Activated CD4-positive, alpha-beta T cell treated with anti-CD3 and anti-CD28 coated beads, Interleukin-2, Interleukin-4, amounts not matched to agents 100 ng/mL and 50 ng/mL, durations not matched to agents 16 hours and 8 hours (primary cell): Measurements from ENCODE around the gene MSRB1.
"Not testable (repeated sequence)": the region's sequence is repeated elsewhere in the genome, so short reads cannot be mapped to it uniquely, and the experiment has no call there.

ENCODE experiments used
- DNase-seq: peaks from one replicate; pipeline ENCODE4 v3.0.0-alpha.2; 2020; ENCODE audit warnings: low spot score

MSRB1 gene

DNA sequence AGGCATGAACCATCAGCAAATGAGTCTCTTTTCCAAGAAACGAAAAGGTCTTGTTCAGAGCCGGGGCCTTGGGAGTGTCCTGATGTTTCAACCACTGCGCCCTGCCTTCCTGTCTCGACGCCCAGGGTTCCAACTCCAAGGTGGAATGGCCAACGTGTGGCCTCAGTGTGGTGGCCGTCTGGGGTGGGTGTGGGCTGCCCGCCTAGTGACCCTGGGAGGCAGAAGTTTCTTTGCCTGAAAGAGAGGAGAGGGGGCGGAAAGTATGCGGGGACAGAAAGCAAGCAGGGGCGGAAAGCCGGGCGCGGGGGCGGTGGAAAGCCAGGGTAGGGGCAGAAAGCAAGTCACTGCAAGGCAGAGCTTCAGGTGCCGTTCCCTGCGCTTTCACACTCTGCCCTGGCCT is 4.1 kb downstream of the MSRB1 start:
- no peak for DNase-seq

DNA sequence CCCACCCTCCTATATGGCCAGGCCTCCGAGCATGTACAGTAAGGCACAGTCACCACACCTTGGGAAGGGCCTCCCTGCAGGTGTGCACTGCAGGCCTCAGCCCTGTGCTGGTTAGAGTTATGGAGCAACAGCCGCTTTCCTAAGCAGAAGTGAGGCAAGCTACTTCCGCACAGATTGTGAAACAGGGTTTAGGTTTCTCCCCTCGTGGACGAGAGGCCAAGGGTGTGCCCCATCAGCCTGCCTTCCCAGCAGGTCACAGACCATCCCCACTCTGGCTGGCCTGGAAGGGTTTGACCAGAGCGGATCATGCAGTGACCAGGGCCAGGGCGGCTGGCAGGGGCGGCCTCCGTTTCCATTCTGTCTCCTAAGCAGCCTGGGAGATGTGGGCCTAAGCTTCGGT is 4.7 kb downstream of the MSRB1 start:
- no peak for DNase-seq

DNA sequence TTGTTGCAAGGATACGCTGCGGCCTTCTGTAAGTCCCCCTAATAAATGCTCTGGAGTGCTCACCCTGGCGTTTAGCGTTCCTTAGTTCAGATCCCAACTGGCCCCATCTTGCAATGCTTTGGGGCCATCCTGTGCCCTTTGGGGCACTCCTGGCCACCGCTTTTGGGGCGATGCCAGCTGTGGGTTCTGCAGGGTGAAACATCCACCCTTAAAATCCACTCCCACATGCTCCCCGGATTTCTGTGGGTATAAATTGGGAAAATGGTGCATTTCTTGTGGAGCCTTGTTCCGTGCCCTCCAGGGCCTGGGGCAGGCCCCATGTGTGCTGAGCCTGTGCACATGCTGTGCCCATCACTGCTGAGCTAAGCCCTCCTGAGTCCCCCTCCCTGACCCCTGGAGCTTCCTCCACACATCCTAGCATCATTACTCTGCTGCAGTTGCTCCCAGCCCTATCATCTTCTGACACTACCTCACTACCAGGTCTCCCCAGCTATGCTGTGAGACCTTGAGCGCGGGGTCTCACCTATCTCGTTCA is 6.0 kb downstream of the MSRB1 start:
- no peak for DNase-seq

DNA sequence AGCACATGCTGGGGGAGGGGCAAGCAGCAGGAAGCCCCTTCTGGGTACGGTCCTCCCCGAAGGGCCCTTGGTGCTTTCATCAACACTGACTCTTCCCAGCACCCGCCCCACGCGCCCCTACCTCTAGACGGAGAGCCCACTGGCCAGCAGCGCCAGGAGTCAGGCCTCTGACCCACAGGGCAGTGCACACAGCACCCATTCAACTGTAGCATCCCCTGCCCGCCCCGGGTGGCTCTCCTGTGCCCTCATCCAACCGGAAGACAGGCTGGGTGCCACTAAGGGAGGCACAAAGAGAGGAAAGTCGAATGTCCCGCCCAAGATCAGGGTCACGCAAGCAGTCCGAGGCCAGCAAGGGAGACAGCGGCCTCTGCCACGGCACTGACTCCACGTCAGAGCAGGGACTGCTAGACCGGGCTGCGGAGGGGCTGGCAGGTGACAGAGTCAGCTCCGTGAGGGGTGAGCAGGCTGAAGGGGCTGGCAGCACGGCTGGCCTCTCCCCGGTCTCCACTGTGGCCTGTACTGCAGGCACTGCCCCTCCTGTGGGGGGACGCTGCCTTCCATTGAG is 9.8 kb downstream of the MSRB1 start:
- no peak for DNase-seq

DNA sequence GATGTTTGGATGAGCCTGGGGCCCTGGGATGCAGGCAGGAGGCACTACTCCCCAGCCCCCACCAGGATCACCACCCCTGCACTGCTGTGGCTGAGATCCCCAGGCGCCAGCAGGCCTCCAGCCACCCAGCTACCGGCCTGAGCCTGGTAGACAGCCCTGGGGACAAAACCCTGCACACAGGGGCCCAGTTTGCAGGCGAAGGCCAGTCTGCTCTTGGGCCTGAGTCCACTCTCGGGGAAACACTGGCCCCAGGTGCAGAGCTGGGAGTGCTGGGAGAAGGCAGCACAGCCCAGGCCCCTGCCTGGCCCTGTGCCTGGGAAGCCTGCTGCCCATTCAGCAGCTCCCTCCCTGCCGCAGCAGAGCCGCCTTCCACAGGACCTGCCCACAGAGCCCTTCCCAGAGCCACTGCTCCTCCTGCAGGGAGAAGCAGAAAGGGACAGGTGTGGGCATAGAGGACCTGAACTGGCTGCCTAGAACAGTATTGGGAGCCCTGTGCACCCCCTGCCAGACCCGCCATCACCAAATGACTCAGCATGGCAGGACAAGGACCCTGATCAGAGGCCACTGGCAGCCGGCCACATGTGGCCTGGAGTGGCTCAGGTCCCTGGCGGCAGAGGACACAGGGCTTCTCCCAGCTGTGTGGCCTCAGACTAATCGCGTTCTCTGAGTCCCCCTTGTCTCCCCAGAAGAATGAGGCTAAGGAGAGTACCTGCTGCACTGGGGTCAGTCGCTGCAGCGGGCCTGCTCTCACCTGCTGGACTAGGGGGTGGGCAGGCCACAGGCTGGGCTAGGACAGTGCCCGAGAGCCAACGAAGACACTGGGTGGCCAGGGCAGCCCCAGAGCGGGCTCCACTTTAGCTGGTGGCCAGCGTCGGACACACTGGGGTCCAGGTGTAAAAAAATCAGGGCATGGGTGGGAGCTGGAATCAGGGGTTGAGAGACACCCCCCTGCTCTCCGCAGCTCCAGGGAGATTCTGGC is 10.7 kb downstream of the MSRB1 start:
- DNase-seq, result no peak

DNA sequence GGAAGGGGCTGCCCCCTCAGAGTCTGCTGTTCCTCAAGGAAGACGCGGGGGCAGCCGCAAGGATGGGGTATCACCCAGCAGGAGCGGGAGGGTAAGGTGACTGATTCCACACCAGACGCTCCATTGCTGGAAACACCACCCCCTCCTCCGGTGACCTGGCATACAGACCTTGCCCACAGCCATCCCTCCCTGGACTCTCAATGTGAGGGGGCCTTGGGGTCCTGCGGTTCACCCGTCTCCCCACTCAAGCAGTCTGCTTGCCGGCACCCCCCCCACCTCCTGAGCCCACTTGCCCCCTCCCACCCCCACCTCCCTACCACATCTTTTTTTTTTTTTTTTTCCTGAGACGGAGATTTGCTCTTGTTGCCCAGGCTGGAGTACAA is 12.7 kb downstream of the MSRB1 start:
- DNase-seq, result no peak

DNA sequence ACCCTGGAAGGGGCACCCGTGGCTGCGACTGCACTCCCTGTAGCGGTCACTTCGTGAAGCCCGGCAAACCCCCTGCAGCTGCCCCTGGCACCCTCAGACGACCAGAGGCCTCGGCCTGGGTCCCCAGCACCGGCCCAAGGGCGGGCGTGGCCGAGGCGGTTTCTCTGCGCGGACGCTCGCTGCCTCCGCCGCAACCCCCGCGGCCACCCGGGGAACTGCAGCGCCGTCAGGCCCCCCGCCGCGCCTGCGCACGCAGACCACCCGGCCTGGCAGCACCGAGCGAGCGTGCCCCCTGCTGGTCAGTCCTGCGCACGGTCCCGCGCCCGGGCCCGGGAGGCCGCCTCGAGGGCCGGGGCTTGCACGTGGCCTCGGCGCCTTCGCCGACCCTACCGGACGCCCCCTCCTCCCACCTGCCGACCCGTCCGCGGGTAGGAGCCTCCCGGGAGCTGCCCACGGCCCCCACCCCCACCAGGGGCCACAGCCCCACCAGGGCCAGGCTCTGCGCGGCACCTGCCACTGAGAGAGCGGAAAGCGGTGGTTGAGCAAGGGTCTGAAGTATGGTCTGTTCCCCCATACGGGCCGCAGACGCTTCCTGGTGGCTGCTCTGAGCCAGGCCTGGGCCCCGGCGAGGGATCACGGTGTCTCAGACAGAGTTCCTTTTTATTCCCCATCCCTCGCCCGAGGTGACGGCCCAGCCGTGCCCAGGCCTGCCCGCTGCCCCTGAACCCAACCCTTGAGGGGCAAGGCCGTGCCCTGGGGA is 13.2 kb downstream of the MSRB1 start:
- DNase-seq, result peak; percentile 93

DNA sequence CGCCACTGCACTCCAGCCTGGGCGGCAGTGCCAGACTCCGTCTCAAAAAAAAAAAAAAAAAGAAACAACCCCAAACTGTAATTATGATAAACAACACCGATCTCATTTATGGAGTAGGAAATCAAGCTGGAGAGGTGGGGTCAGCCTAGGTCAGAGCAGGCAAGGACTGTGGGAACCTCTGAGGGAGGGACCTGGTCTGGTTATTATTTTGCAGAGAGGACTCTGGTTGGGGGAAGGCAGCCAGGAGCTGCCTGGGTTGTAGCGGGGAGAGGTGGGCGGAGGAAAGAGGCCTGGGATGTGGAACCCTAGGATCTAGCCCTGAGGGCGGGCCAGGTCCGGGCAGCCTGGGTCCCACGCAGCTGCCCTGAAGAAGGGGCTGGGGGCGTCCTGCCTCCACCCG is 13.9 kb downstream of the MSRB1 start:
- no peak for DNase-seq

DNA sequence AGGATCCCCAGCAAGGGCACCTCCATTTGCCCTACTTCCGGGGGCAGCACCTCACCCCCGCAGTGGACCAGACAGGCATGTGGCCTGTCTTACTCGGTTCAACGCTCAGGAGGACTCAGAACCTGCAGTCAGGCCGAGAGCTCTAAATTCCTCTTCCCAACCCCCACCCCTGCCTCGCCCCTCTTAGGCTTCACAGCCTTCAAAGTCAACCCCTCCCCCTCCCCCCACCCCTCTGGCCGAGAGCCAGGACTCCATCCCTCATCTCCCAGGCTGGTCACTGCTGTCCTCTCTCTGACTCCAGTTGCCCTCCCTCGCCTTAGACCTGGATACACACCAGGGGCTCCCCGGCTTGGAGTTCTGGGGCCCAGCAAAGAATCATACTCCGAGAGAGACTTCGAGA is 16.7 kb downstream of the MSRB1 start:
- DNase-seq, result no peak

DNA sequence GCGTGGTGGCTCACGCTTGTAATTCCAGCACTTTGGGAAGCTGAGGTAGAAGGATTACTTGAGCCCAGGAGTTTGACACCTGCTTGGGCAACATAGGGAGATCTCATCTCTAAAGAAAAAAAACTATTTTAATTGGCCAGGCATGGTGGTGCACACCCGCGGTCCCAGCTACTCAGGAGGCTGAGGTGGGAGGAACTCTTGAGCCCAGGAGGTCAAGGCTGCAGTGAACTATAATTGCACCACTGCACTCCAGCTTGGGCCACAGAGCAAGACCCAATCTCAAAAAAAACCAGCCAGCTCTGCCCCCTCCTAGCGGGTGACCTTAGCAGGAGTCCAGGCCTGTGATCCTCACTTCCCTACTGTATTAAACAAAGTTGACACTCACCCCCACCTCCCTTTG is 18.9 kb downstream of the MSRB1 start:
- no peak for DNase-seq

DNA sequence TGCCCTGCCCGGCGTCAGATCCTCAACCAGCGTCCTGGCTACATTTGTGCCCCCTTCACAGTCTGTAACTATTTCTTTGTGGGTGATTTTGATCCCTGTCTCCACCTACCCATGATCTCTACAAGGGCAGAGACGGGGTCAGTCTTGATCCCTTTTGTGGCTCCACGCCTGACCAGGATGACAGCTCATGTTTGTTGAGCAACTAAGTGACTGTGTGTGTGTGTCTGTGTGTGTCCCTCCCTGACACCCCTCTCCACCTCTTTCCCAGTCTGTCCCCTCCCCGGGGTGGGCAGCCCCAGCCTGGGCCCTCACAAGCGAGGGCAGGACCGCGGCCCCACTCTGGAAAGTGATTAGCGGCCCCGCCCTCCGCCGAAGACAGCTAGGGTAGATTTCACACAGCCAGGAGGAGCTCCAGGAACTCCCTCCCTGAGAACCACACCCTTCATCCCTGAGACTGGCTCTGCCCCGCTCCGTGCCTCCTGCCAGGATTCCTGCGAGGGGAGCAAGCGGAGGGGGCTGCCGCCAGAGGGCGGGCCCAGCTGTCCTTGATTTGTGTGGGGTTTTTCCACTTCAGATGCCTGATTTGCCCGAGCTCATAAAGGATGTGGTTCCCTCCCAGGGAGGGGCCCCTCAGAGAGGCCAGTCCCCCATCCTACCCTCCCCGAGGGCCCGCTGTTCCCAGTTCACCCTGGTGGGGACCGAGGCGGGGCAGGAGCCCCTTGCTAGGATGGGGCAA is 19.5 kb downstream of the MSRB1 start:
- DNase-seq, result no peak

DNA sequence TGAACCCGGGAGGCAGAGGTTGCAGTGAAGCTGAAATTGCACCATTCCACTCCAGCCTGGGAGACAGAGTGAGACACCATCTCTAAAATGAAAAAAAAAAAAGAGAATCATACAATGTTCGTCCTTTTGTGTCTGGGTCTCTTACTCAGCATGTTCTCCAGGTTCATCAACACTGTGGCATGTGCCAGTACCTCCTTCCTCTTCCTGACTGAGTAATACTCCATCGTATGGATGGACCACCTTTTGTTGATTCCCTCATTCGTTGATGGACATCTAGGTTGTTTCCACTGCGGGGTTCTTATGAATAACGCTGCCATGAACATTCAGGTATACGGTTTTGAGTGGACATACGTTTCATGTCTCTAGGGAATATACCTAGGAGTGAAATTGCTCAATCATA is 20.6 kb downstream of the MSRB1 start:
- no peak for DNase-seq

DNA sequence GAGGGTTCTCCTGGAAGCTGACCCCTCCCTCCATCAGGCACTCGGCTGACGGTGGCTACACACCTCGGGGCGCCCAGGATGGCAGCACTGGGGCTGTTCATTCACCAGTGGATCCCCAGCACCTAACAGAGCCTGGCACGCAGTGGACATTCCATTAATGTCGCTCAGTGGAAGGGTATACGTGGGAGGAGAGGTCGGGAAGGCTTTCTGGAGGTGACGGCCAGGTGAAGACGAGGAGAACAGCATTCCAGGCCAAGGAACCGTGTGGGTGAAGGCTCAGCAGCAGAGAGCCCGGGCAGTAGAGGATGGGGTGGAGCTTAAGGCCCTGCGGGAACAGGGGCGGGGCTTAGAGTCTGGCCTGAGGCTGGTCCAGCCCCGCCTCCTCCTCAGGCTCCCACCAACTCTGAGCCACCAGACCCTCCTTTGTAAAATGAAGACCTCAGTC is 22.2 kb downstream of the MSRB1 start:
- DNase-seq, result no peak

DNA sequence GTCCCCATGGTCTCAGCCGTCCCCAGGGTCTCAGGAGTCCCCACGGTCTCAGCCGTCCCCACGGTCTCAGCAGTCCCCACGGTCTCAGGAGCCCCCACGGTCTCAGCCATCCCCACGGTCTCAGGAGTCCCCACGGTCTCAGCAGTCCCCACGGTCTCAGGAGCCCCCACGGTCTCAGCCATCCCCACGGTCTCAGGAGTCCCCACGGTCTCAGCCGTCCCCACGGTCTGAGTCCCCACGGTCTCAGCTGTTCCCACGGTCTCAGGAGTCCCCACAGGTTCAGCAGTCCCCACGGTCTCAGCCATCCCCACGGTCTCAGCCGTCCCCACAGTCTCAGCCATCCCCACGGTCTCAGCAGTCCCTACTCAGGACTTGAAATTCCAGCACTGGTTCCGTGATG is 22.9 kb downstream of the MSRB1 start:
- not testable (repeated sequence) for DNase-seq

DNA sequence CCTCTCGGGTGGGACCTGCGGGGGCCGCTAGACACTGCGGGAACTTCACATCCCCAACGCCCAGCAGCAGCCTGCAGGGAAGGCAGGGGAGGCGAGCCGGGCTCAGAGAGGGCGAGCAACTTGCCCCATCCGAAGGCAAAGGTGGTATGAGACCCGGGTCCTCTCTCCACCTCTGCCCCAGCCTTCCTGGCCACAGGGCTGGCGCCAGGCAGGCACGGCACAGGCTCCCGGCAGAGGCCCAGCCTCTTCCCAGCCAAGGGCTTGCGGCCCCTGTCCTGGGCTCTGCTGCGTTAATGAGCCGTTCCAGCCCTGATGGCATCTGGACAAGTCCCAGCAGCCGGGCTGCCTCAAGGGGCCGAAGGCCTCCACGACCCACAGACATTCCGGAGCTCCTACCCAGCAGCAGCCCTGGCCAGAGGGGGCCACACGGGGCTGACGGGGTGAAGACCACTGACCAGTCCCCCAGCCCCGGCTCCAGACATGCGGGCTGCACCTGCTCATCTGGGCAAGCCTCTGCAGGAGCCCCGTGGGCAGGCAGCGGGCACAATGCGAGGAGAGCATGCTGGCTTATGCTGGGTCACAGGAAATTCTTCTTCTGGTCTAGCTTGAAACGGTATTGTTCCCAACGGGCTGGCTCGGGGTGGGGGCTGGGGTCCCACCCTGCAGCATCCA is 23.5 kb downstream of the MSRB1 start:
- DNase-seq, result no peak

DNA sequence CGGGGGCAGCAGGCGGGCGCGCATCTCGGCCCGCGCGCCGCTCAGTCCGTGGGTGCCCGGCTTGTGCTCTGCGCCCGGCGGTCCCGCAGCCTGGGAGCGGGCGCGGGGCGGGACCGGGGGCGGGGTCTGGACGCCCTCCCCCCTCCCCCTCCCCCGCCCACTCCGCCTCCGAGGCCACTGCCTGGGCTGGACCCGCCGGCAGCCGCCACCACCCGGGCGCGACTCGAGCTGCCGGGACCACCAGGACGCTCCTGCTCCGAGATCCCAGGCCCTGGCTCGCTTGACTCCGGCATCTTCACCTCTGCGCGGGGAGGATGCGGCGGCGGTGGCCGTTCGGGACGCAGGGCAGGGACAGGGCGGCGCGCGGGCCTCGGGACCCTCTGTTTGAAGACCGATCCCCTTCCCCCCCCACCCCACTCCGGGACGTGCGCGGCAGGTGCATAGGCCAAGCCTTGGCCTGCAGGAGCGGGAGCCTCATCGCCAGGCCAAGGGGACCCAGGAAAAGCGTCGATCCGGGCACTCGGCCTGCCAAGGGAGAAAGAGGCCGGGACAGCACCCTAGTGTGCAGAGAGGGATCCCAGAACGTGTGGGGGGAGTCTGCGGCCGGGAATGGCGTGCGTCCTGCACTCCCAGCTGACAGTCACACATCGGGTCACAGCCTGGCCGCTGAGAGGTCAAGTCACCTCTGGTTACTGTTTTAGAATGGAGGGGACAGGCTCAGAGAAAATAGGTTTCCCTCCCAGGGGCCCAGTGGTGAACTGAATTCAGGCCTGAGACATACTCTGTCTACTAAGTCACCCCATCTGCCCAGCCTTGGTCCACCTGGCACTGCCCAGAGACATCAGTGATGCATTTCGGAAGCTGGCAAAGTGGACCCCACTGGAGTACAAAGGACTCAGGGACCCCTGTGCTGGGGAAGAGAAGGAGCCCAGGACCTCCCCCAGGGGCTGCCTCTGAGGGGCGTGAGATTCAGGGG is 24.4 kb downstream of the MSRB1 start, which contains the start of gene HS3ST6:
HS3ST6 (minus strand) TSS at position 65 of the 976 bp plus-strand sequence. CDS start 92 bp downstream, outside the sequence.
- DNase-seq, result no peak

DNA sequence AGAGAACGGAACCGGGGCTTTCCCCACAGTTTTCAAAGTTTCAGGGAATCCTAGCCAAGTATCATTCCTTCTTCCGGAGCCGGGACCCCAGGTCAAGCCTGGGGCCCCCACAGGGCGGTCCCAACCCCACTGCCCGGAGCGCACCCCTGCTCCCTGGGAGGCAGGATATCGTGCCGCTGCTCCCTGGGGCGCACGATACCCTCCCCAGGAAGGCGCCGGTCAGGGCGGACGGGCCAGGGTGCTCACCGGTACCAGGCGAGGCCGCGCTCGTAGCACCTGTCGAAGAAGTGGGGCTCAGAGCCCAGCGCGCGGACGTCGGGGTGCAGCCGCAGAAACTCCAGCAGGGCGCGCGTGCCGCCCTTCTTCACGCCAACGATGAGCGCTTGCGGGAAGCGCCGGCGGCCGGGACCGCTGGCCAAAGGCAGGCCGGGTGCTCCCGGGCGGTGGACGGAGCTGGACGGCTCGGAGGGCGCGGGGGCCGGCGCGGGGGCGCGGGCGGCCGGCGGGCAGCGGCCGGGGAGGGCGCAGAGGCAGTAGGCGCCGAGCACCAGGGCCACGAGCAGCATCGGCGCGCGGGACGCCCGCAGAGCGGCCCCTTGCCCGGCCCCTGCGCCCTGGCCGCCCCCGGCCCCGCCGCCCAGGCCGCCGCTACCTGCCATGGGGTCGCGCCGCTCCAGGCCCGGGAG is 25.2 kb downstream of the MSRB1 start:
- no peak for DNase-seq

DNA sequence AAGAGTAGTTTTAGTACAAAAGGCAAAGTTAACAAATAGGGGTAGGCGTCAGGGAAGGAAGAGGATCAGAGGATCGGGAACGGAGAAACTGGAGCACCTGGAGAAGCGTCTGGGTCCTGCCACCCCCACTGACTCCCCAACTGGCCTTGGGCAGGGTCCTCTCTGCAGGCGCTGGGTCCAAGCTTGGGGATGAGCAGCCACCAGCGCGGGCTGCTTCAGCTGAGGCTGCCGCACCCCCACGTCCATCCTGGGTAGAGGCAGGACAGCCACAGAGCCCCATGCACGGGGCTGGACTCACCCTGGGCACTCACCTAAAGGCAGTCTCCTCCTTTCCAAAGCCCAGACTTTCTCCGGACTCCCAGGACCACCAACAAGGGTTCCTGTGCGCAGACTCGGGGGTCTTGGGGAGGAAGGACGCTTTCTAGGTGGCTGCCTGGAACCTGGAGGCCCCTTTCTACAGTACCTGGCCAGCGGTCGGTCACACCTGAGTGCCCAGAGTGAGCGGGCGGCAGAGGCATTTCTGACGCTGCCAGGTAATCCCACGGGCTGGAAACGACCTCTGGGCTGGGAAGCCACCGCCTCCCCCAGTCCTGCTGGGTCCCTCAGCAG is 25.8 kb downstream of the MSRB1 start:
- no peak for DNase-seq

DNA sequence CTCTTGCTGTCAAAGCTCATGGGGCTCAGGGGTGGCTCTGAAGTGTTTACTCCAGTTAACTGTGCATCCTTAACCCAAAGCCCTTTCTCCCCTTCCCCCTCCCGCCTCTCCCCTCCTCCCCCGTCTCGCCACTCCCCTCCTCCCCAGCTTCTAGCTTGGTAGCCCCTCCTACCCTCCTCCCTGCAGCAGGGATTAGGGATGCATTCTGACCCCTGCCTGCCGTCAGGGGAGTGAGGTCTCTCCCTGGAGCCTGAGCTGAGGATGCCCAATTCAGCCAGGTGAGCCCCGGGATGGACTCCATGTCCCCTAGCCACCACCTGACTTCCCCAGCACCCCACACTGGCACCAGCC is 26.4 kb downstream of the MSRB1 start:
- no peak for DNase-seq
